Glutamatergic neuron (in vitro differentiated cells): ENCODE results near the gene RHEX. TPM values are rescaled to one million over a fixed set of nuclear protein-coding genes. Genes with fewer than 3 reads are reported as not detected.

Experiments used
- DNase-seq: peaks from one replicate; pipeline ENCODE4 v3.0.0; 2022
- H3K27ac Mint-ChIP-seq: one replicate; pipeline ENCODE4 v1.8.0; 2020; ENCODE audit warnings: mild to moderate bottlenecking, mixed read lengths, inconsistent platforms; ENCODE audit not compliant: unreplicated experiment
- H3K27me3 Mint-ChIP-seq: one replicate; pipeline ENCODE4 v1.8.0; 2020; ENCODE audit warnings: mild to moderate bottlenecking, moderate library complexity, mixed read lengths, inconsistent platforms; ENCODE audit not compliant: unreplicated experiment
- H3K36me3 Mint-ChIP-seq: one replicate; pipeline ENCODE4 v1.8.0; 2020; ENCODE audit warnings: mild to moderate bottlenecking, mixed read lengths, inconsistent platforms; ENCODE audit not compliant: unreplicated experiment
- H3K4me1 Mint-ChIP-seq: one replicate; pipeline ENCODE4 v1.8.0; 2020; ENCODE audit warnings: mild to moderate bottlenecking, low read depth, mixed read lengths, inconsistent platforms; ENCODE audit not compliant: unreplicated experiment
- H3K4me3 Mint-ChIP-seq: one replicate; pipeline ENCODE4 v1.8.0; 2020; ENCODE audit warnings: mild to moderate bottlenecking, mixed read lengths, inconsistent platforms; ENCODE audit not compliant: unreplicated experiment
- H3K9me3 Mint-ChIP-seq: one replicate; pipeline ENCODE4 v1.8.0; 2020; ENCODE audit warnings: mild to moderate bottlenecking, moderate library complexity, mixed read lengths, inconsistent platforms; ENCODE audit not compliant: unreplicated experiment
- total RNA-seq: library from RNA; stranded (reverse); fragmentation: NEBNext Ultra II Directional; extraction: Animal tissue kit (Norgen Biotek cat#: 25700); gene quantifications from one replicate; pipeline ENCODE4 v1.2.1, GENCODE V29; 2021; ENCODE audit not compliant: unreplicated experiment
- TF ChIP-seq, protein P1 (sequence below): fragments of 200-600 bp; sonication (generic); IDR thresholded peaks from one replicate; pipeline ENCODE4 v1.5.0; 2021; ENCODE audit not compliant: partially characterized antibody, unreplicated experiment

RHEX gene
- total RNA-seq, 1 donor from 2014 or later: not detected

DNA sequence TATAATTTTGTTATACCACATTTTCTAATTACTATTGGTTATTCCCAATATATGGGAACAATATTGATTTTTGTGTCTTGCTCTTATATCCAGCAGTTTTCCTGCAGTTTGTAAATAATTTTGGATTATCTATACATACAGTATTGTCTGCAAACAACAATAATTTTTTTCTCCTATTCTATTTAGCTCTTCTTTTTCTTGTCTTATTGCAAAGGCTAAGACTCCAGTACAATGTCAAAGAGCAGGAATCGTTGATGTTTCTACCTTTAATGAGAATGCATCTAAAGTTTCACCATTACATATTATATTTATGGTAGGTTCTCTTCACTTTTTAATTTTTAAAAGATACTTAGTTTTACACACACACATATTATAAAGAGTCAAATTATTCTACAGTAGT lies 68.3 kb downstream of the RHEX start:
- Mint-ChIP-seq H3K4me1 (peaks cover 2% of the 10 kb centered on the region), H3K27ac (no peak overlapping the region), H3K4me3 (no peak overlapping the region), H3K27me3 (peaks cover 10% of the 10 kb centered on the region), H3K9me3 (no peaks in the 10 kb centered on the region), H3K36me3 (peaks cover 5% of the 10 kb centered on the region)
- no peak for DNase-seq
- TF ChIP-seq, protein P1, sequence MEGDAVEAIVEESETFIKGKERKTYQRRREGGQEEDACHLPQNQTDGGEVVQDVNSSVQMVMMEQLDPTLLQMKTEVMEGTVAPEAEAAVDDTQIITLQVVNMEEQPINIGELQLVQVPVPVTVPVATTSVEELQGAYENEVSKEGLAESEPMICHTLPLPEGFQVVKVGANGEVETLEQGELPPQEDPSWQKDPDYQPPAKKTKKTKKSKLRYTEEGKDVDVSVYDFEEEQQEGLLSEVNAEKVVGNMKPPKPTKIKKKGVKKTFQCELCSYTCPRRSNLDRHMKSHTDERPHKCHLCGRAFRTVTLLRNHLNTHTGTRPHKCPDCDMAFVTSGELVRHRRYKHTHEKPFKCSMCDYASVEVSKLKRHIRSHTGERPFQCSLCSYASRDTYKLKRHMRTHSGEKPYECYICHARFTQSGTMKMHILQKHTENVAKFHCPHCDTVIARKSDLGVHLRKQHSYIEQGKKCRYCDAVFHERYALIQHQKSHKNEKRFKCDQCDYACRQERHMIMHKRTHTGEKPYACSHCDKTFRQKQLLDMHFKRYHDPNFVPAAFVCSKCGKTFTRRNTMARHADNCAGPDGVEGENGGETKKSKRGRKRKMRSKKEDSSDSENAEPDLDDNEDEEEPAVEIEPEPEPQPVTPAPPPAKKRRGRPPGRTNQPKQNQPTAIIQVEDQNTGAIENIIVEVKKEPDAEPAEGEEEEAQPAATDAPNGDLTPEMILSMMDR: no peak

DNA sequence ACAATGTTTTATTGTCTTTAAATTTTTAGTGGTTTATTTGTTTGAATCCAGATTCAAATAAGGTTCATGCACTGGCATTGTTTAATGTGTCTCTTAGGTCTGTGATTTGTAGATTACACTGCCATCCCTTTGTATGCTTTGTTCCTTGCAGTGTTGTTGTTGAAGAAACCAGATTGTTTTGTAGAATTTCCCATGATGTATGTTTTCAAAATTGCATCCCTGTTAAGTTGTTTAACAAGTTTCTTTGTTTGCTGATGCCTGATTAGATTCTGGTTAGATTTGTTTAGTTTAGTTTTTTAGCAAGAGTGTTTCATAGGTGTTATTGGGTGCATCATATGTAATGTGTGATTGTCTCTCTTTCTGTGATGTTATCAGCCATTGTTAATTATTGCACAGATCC lies 69.7 kb downstream of the RHEX start:
- Mint-ChIP-seq H3K9me3 (no peaks in the 10 kb centered on the region), H3K4me1 (no peaks in the 10 kb centered on the region), H3K36me3 (peaks cover 5% of the 10 kb centered on the region), H3K27me3 (peaks cover 6% of the 10 kb centered on the region), H3K4me3 (no peak overlapping the region), H3K27ac (no peak overlapping the region)
- no peak for DNase-seq
- TF ChIP-seq, protein P1: no peak

DNA sequence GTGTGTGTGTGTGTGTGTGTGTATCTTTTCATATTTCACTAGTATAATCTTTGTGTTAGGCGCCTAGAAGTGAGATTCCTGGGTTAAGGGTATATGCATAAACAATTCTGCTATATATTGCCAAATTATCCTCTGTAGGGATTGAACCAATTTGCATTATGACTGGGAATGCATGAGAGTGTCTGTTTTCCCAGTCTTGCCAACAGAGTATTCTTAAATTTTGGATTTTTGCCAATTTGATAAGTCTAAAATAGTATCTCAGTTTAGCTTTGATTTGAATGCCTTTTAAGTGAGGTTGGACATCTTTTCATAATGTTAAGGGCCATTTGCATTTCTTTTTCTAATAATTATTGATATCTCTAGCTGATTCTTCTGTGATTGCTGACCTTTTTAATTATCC lies 72.4 kb downstream of the RHEX start:
- Mint-ChIP-seq H3K27ac (no peak overlapping the region), H3K4me1 (no peaks in the 10 kb centered on the region), H3K9me3 (peaks cover 2% of the 10 kb centered on the region), H3K36me3 (no peaks in the 10 kb centered on the region), H3K27me3 (peaks cover 5% of the 10 kb centered on the region), H3K4me3 (no peak overlapping the region)
- DNase-seq: no peak
- TF ChIP-seq, protein P1: no peak

DNA sequence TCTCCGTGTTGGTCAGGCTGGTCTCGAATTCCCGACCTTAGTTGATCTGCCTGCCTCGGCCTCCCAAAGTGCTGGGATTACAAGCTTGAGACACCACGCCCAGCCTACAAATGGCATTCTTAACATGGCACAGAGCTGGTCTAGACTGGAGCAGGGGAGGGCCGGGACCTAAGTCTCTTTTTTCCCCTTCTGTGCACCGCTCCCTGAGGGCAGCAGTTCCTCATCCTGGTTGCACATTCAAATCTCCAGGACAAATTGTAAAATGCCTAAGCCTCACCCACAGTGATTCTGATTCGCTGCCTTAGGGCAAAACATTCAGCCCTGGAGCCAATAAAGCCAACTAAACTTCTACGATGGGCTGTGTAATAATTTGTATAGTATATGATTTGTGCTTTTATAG lies 74.4 kb downstream of the RHEX start:
- no peak overlapping the region for H3K4me3 Mint-ChIP-seq
- H3K27me3 Mint-ChIP-seq: peaks cover 5% of the 10 kb centered on the region
- H3K9me3 Mint-ChIP-seq: peaks cover 2% of the 10 kb centered on the region
- TF ChIP-seq, protein P1: no peak
- no peaks in the 10 kb centered on the region for H3K36me3 Mint-ChIP-seq
- DNase-seq: no peak
- H3K4me1 Mint-ChIP-seq: no peaks in the 10 kb centered on the region
- no peak overlapping the region for H3K27ac Mint-ChIP-seq

DNA sequence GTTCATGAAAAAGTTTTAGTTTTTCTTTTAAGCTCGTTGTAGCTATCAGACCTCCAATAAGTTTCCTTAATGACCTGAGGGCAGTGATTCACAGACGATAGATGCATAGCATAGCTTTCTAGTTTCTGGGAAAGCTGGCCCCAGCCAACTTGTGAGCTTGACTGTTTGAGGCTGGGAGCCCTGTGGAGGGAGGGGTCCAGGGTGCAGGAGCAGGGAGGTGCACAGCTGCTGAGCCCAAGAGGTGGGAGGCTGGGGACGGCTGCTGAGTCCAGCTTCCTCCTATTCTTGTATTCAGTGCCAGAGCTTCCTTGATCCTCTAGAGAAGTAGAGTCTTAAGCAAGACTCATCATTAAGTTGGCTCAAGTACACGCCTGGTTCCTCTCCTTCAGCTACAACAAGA lies 75.2 kb downstream of the RHEX start:
- H3K4me1 Mint-ChIP-seq: no peaks in the 10 kb centered on the region
- H3K36me3 Mint-ChIP-seq: no peaks in the 10 kb centered on the region
- no peak overlapping the region for H3K4me3 Mint-ChIP-seq
- no peak overlapping the region for H3K27ac Mint-ChIP-seq
- H3K9me3 Mint-ChIP-seq: peaks cover 2% of the 10 kb centered on the region
- no peak for DNase-seq
- TF ChIP-seq, protein P1: no peak
- H3K27me3 Mint-ChIP-seq: peaks cover 5% of the 10 kb centered on the region
